ENCODE measurements around the gene DEDD2.

The DEDD2 gene

GRCh38 chr19:42170715-42171114 is 46.8 kb downstream of the DEDD2 start:
- no peak for DNase-seq (ENCODE audit: low spot score)

DNA sequence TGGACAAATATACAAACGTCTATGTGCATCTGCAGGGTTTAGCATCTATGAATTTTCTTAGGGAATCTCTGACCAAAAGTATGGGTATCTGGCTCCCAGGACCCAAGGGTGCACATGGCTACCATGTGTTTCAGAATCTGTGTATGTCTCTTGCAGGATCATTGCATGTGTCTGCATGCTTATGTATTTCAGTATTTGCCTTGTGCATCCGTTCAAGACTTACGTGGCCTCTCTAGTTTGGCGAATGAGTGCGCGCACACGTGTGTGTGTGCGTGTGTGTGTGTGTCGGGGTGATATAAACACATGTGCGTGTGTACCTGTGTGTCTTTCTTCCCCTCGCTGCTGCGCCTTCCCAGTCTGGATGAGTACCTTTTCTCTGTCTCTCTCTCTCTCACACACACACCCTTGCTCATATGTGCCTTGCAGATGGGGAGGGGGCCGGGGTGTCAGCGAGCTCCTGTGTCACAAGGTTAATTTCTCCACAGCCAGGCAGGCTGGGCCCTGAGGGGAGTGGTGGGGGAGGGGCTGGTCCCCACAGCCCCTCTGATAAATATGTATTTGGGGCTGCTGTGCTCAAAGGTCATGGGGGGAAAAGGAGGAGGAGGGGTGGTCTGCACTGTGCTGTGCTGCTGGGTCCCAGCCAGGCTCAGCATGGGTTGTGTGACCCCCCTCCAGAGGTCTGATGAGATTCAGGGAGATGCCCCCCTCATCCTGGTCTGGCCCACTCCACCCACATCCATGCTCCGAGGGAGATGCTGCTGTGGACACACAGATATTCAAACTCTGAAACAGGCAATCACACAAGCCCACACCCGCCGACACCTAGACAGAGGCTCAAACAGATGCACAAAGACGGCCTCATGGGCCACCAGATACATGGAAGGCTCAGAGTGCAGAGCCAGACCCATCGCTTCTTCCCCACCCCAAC is 47.7 kb downstream of the DEDD2 start:
- no peak for DNase-seq (ENCODE audit: low spot score)

- DNase-seq (ENCODE audit: low spot score), result no peak
Measured at GRCh38 chr19:42168206-42168605, 49.3 kb downstream of the DEDD2 start.

DNA sequence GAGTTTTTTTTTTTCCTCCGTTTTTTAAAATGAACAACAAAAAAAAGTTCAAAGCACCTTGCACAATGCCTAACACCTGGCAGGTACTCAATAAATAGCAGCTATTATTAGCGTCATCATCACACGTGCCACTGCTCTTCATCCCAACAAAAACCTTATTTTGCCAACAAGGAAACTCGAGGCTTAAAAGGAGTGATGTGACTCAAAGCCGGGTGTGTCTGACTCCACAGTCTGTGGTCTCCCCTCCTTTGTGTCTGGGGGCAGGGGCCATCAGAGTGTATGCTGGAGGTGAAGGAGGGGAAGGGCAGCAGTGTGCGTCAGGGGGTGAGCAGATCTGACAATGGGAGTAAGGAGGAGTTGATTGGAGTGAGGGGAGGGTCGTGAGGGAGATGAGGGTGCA is 51.2 kb downstream of the DEDD2 start:
- no peak for DNase-seq (ENCODE audit: low spot score)

DNA sequence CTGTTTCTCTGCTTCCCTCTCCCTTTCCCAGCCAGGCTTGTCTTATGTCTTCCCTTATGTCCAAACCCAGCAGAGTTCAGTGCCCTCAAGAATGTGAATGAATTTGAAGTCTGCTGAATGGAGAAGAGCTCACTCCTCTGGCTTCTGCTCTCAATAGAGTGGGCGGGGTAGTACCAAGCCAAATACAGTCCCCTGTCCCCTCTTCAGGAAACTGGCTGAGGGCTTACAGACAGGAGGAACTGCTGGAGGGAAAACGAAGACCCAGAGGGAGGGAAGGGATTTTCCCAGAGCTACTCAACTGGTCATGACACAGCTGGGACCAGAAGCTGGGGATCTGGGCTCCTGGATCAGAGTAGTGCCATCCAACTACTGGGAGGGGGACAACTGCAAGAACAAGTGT is 52.3 kb downstream of the DEDD2 start:
- no peak for DNase-seq (ENCODE audit: low spot score)

- no peak for DNase-seq (ENCODE audit: low spot score)
Measured at GRCh38 chr19:42161616-42162263, 55.7 kb downstream of the DEDD2 start.

DNA sequence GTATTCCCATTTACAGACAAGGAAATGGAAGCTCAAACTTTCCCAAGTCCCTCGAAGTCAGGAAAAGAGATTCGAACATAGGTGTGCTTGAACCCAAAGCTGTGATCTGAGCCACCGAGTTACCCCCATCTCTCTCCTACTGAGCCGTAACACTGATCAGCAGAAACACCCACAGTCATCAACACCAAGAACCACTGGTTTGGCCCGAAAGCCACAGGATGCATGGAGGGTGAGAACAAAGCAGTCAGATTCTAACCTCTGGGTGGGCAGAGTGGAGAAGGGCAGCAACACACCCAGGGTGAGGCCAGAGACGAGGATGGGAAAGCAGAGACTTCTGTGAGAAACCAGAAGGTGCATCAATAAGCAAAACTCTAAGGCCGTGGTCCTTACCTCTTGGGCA is 57.5 kb downstream of the DEDD2 start:
- DNase-seq (ENCODE audit: low spot score), result no peak

GRCh38 chr19:42158926-42159325 is 58.6 kb downstream of the DEDD2 start:
- DNase-seq (ENCODE audit: low spot score), result no peak

DNA sequence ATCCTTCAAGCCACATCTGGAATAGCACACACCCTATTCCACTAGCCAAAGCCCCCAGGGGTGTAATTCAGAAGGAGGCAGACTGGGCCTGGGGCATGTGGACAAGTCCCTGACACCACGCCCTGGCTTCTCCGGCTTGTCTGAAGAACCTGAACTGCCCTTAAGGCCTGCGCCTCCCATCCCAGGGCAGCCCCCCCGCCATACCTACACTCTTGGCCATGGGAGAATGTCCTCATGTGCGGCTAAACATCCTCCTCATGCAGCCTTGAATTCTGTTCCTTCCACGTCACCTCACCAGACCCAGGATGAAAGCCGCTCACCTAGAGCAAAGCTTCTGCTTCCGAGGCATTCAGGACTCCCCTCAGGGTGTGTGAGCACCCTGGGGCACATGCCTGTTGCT is 60.9 kb downstream of the DEDD2 start:
- no peak for DNase-seq (ENCODE audit: low spot score)

DNA sequence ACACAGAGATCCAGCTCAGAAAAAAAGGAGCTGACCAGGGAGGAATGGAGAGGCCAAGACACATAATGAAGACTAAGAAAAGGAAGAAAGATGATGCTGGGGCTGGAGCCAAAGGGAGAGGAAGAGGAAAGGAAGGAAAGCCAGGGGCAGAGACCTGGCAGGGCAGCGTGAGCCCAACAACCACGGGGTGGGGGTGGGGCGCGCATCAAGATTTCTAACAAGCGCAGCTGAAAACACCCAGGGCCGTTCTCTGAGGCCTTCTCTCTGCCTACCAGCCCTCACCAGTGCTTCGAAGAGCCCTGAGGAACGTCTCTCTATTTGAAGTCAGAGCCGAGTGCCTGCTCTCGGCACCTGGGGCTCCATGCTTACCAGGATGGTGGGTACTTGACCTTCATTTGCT is 61.7 kb downstream of the DEDD2 start:
- DNase-seq (ENCODE audit: low spot score), result no peak

GRCh38 chr19:42154471-42155323 is 62.8 kb downstream of the DEDD2 start:
- no peak for DNase-seq (ENCODE audit: low spot score)

GRCh38 chr19:42153672-42154433 is 63.6 kb downstream of the DEDD2 start:
- no peak for DNase-seq (ENCODE audit: low spot score)

GRCh38 chr19:42152910-42153671 is 64.4 kb downstream of the DEDD2 start:
- no peak for DNase-seq (ENCODE audit: low spot score)

GRCh38 chr19:42151782-42152684 is 65.4 kb downstream of the DEDD2 start:
- DNase-seq (ENCODE audit: low spot score), result no peak

DNA sequence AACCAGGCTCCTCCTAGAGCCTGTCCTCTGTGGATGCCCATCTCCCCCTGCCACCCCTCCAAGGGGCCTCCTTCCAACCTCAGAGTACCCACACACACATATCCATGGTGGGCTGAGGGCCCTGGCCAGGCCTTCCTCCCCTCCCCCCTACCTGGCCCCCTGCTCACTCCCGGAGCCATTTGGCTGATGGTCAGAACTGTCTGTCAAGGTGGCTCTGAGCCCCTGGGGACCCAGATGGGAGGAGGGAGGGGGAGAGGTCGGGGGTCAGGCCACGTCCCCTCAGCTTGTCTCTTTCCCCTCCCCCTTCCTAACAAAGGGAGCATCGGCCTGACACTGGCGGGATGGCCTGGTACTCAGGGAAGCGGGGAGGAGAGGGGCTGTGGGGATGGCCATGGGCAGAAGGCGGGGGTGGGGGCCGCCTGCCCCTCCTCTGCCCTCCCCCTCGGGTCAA is 66.5 kb downstream of the DEDD2 start:
- DNase-seq (ENCODE audit: low spot score), result no peak

- DNase-seq (ENCODE audit: low spot score), result no peak
Measured at GRCh38 chr19:42150364-42150763, 67.1 kb downstream of the DEDD2 start.

GRCh38 chr19:42149447-42150202 is 67.9 kb downstream of the DEDD2 start:
- no peak for DNase-seq (ENCODE audit: low spot score)
